ENCODE results near the gene SLC8A3.

Gene SLC8A3

GRCh38 chr14:70036665-70037064 is 152.1 kb downstream of the SLC8A3 start:
- H3K4me1 ChIP-seq (ENCODE audit: insufficient read depth, low read length), result no peaks in the 10 kb centered on the region
- H3K4me3 ChIP-seq (ENCODE audit: low read depth in 1 of 2, low read length in 2 of 2), result no peak overlapping the region
- H3K27me3 ChIP-seq (ENCODE audit: control insufficient read depth in 1 of 2, insufficient read depth in 2 of 2, low read length in 2 of 2), result no peaks in the 10 kb centered on the region
- H3K27ac ChIP-seq (ENCODE audit: low read depth, low read length), result no peak overlapping the region
- no peaks in the 10 kb centered on the region for H3K36me3 ChIP-seq (ENCODE audit: insufficient read depth, low read length)
- H3K9me3 ChIP-seq (ENCODE audit: low read length), result no peaks in the 10 kb centered on the region
- no peak overlapping the region for H3K9ac ChIP-seq (ENCODE audit: low read length)

GRCh38 chr14:70034257-70034656 is 154.5 kb downstream of the SLC8A3 start:
- Histone ChIP-seq H3K27me3 (ENCODE audit: control insufficient read depth in 1 of 2, insufficient read depth in 2 of 2, low read length in 2 of 2) (no peaks in the 10 kb centered on the region), H3K27ac (ENCODE audit: low read depth, low read length) (no peak overlapping the region), H3K9me3 (ENCODE audit: low read length) (no peaks in the 10 kb centered on the region), H3K9ac (ENCODE audit: low read length) (no peak overlapping the region), H3K36me3 (ENCODE audit: insufficient read depth, low read length) (no peaks in the 10 kb centered on the region), H3K4me3 (ENCODE audit: low read depth in 1 of 2, low read length in 2 of 2) (no peak overlapping the region), H3K4me1 (ENCODE audit: insufficient read depth, low read length) (no peaks in the 10 kb centered on the region)

DNA sequence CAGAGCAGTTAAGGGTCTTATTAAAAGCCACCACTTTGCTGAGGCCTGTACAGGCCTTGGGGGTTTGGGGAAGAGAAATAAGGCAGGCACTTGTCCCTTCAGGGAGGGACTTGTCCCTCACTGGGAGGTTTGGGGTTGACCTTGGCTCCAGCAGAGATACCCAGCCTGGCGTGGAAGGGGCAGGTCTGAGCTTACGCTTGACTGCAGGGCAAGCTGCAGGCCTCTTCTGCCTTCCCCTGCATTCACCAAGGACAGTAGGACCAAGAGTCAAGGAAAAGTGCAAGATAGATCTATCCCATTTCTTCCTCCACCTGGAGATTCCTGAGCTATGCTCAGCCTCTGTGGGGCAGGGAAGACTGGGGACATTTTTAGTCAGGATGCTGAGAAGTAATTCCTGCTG is 155.2 kb downstream of the SLC8A3 start:
- Histone ChIP-seq H3K9me3 (ENCODE audit: low read length) (no peaks in the 10 kb centered on the region), H3K4me1 (ENCODE audit: insufficient read depth, low read length) (no peaks in the 10 kb centered on the region), H3K36me3 (ENCODE audit: insufficient read depth, low read length) (no peaks in the 10 kb centered on the region), H3K9ac (ENCODE audit: low read length) (no peak overlapping the region), H3K27me3 (ENCODE audit: control insufficient read depth in 1 of 2, insufficient read depth in 2 of 2, low read length in 2 of 2) (peaks cover 0 to 2% of the 10 kb centered on the region in 2 donors), H3K27ac (ENCODE audit: low read depth, low read length) (no peak overlapping the region), H3K4me3 (ENCODE audit: low read depth in 1 of 2, low read length in 2 of 2) (no peak overlapping the region)

DNA sequence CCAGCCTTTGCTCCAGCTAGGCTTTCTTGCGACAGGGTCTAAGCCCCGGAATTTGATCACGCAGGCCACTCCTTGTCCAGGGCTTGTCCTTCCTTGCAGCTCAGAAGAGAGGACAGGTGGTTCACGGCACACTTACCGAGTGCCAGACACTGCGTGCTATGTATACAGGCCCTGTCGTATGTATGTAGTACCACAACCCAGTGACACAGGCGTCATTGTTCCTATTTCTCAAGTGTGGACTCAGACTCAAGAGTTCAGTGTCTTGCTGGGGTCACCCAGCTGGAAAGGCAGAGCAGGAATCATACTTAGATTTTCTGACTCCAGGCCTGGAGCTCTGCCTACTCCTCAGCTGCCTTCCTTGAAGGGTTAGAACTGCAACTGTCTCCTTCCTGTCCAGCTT is 155.6 kb downstream of the SLC8A3 start:
- no peak overlapping the region for H3K27ac ChIP-seq (ENCODE audit: low read depth, low read length)
- no peak overlapping the region for H3K9ac ChIP-seq (ENCODE audit: low read length)
- no peak overlapping the region for H3K4me3 ChIP-seq (ENCODE audit: low read depth in 1 of 2, low read length in 2 of 2)
- no peaks in the 10 kb centered on the region for H3K4me1 ChIP-seq (ENCODE audit: insufficient read depth, low read length)
- H3K27me3 ChIP-seq (ENCODE audit: control insufficient read depth in 1 of 2, insufficient read depth in 2 of 2, low read length in 2 of 2), result peaks cover 0 to 6% of the 10 kb centered on the region in 2 donors
- H3K9me3 ChIP-seq (ENCODE audit: low read length), result no peaks in the 10 kb centered on the region
- no peaks in the 10 kb centered on the region for H3K36me3 ChIP-seq (ENCODE audit: insufficient read depth, low read length)

- Histone ChIP-seq H3K9ac (ENCODE audit: low read length) (no peak overlapping the region), H3K27ac (ENCODE audit: low read depth, low read length) (no peak overlapping the region), H3K36me3 (ENCODE audit: insufficient read depth, low read length) (no peaks in the 10 kb centered on the region), H3K27me3 (ENCODE audit: control insufficient read depth in 1 of 2, insufficient read depth in 2 of 2, low read length in 2 of 2) (peaks cover 0 to 8% of the 10 kb centered on the region in 2 donors), H3K9me3 (ENCODE audit: low read length) (no peaks in the 10 kb centered on the region), H3K4me3 (ENCODE audit: low read depth in 1 of 2, low read length in 2 of 2) (no peak overlapping the region), H3K4me1 (ENCODE audit: insufficient read depth, low read length) (no peaks in the 10 kb centered on the region)
Measured at GRCh38 chr14:70032447-70032846, 156.3 kb downstream of the SLC8A3 start.

GRCh38 chr14:70032016-70032415 is 156.7 kb downstream of the SLC8A3 start:
- H3K27me3 ChIP-seq (ENCODE audit: control insufficient read depth in 1 of 2, insufficient read depth in 2 of 2, low read length in 2 of 2), result peaks cover 0 to 8% of the 10 kb centered on the region in 2 donors
- H3K4me3 ChIP-seq (ENCODE audit: low read depth in 1 of 2, low read length in 2 of 2), result no peak overlapping the region
- no peaks in the 10 kb centered on the region for H3K36me3 ChIP-seq (ENCODE audit: insufficient read depth, low read length)
- no peaks in the 10 kb centered on the region for H3K9me3 ChIP-seq (ENCODE audit: low read length)
- no peak overlapping the region for H3K9ac ChIP-seq (ENCODE audit: low read length)
- H3K27ac ChIP-seq (ENCODE audit: low read depth, low read length), result no peak overlapping the region
- H3K4me1 ChIP-seq (ENCODE audit: insufficient read depth, low read length), result no peaks in the 10 kb centered on the region

DNA sequence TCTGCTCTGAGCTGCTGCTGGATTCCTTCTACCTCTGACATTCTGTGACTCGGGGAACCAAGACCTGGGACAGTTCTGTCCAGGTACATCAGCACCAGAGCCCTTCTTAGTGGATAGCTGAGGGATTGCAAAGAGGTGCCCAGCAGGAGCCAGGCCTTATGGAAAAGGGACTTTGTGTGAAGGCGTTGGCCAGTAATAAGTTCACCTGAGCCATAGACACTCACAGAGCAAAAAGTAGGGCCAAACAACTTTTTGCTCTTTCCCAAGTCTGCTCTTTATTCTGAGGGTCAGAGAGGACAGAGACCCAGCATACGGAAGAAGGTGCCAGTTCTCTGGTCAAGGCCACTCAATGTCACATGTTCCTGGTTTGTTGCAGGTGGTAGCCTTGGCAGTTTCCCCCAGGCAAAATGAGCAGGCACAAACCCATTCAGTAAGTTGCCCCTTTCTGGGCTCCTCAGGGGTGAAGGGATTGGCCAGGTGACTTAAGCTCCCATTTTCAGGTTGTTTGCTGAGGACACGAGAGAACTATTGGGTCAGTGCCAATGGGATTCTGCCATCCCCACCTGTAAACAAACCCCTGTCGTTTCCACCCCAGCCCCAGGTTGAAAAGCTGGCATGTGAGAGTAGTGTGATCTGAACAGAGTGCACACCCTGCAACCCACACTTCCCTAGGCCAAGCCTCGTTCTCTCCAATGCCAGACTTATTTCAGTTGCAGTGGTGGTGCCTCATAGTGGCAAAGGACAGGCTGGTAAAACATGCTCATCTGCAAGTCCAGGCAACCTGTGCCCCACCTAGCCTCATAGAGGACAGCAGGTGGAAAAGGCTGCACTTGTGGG is 159.2 kb downstream of the SLC8A3 start:
- Histone ChIP-seq H3K9me3 (ENCODE audit: low read length) (no peaks in the 10 kb centered on the region), H3K27me3 (ENCODE audit: control insufficient read depth in 1 of 2, insufficient read depth in 2 of 2, low read length in 2 of 2) (peaks cover 0 to 8% of the 10 kb centered on the region in 2 donors), H3K36me3 (ENCODE audit: insufficient read depth, low read length) (no peaks in the 10 kb centered on the region), H3K9ac (ENCODE audit: low read length) (no peak overlapping the region), H3K4me3 (ENCODE audit: low read depth in 1 of 2, low read length in 2 of 2) (no peak overlapping the region), H3K27ac (ENCODE audit: low read depth, low read length) (no peak overlapping the region), H3K4me1 (ENCODE audit: insufficient read depth, low read length) (no peaks in the 10 kb centered on the region)

- Histone ChIP-seq H3K27ac (ENCODE audit: low read depth, low read length) (no peak overlapping the region), H3K4me3 (ENCODE audit: low read depth in 1 of 2, low read length in 2 of 2) (no peak overlapping the region), H3K27me3 (ENCODE audit: control insufficient read depth in 1 of 2, insufficient read depth in 2 of 2, low read length in 2 of 2) (peaks cover 0 to 8% of the 10 kb centered on the region in 2 donors), H3K9ac (ENCODE audit: low read length) (no peak overlapping the region), H3K36me3 (ENCODE audit: insufficient read depth, low read length) (no peaks in the 10 kb centered on the region), H3K9me3 (ENCODE audit: low read length) (no peaks in the 10 kb centered on the region), H3K4me1 (ENCODE audit: insufficient read depth, low read length) (no peaks in the 10 kb centered on the region)
Measured at GRCh38 chr14:70027785-70028428, 160.8 kb downstream of the SLC8A3 start.

DNA sequence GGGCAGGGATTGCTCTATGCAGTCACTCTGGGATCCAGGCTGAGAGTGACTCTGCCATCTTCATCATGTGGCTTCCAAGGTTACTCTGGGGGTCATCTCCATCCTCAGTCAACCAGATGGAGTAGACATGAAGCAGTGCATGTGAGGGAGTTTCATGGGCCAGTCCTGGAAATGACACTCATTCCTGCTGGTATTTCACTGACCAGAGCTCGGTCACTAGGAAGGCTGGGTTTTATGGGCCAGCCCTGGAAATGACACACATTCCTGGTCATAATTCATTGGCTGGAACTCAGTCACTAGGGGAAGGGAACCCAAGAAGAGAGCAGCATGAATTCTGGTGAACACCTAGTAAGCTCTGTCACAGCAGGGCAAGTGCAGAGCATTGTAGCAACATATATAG is 164.9 kb downstream of the SLC8A3 start:
- no peak overlapping the region for H3K27ac ChIP-seq (ENCODE audit: low read depth, low read length)
- H3K36me3 ChIP-seq (ENCODE audit: insufficient read depth, low read length), result no peaks in the 10 kb centered on the region
- H3K9ac ChIP-seq (ENCODE audit: low read length), result no peak overlapping the region
- peaks cover 0 to 8% of the 10 kb centered on the region in 2 donors for H3K27me3 ChIP-seq (ENCODE audit: control insufficient read depth in 1 of 2, insufficient read depth in 2 of 2, low read length in 2 of 2)
- no peak overlapping the region for H3K4me3 ChIP-seq (ENCODE audit: low read depth in 1 of 2, low read length in 2 of 2)
- no peaks in the 10 kb centered on the region for H3K4me1 ChIP-seq (ENCODE audit: insufficient read depth, low read length)
- H3K9me3 ChIP-seq (ENCODE audit: low read length), result no peaks in the 10 kb centered on the region

DNA sequence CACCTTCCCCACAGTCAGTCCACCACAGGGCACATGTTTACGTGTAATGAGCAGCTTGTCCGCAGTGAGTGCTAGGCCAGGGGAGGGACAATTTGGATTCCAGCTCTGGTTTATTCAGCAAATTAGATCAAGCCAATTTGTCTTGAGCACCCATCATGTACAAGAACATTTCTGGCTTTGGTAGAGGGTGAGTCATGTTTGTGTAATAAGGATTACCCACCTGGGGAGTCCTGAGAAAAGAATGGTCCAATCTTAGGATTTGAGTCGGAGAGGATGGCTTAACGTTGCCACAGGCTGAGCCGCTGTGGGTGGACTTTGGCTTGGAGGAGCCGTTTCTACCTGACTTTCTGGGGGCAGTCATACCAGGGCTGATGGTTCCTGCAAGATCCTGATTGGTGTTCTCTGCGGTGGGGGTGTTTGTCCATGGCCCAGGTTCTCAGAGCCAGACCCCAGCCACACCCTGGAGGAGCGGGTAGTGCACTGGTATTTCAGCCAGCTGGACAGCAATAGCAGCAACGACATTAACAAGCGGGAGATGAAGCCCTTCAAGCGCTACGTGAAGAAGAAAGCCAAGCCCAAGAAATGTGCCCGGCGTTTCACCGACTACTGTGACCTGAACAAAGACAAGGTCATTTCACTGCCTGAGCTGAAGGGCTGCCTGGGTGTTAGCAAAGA is 165.8 kb downstream of the SLC8A3 start:
- Histone ChIP-seq H3K4me1 (ENCODE audit: insufficient read depth, low read length) (no peaks in the 10 kb centered on the region), H3K27ac (ENCODE audit: low read depth, low read length) (no peak overlapping the region), H3K9ac (ENCODE audit: low read length) (no peak overlapping the region), H3K9me3 (ENCODE audit: low read length) (no peaks in the 10 kb centered on the region), H3K27me3 (ENCODE audit: control insufficient read depth in 1 of 2, insufficient read depth in 2 of 2, low read length in 2 of 2) (no peaks in the 10 kb centered on the region), H3K4me3 (ENCODE audit: low read depth in 1 of 2, low read length in 2 of 2) (no peak overlapping the region), H3K36me3 (ENCODE audit: insufficient read depth, low read length) (no peaks in the 10 kb centered on the region)

GRCh38 chr14:70021548-70022220 is 167.1 kb downstream of the SLC8A3 start:
- H3K36me3 ChIP-seq (ENCODE audit: insufficient read depth, low read length), result no peaks in the 10 kb centered on the region
- no peaks in the 10 kb centered on the region for H3K9me3 ChIP-seq (ENCODE audit: low read length)
- H3K27ac ChIP-seq (ENCODE audit: low read depth, low read length), result no peak overlapping the region
- no peaks in the 10 kb centered on the region for H3K27me3 ChIP-seq (ENCODE audit: control insufficient read depth in 1 of 2, insufficient read depth in 2 of 2, low read length in 2 of 2)
- H3K4me1 ChIP-seq (ENCODE audit: insufficient read depth, low read length), result no peaks in the 10 kb centered on the region
- H3K9ac ChIP-seq (ENCODE audit: low read length), result no peak overlapping the region
- H3K4me3 ChIP-seq (ENCODE audit: low read depth in 1 of 2, low read length in 2 of 2), result no peak overlapping the region
